GM13976 (cell line): ENCODE data around the gene FERMT3.
A peak's percentile ranks its signal among the peaks of the same experiment; 100 is the strongest.

Source experiments
- DNase-seq: peaks from one replicate; pipeline ENCODE4 v3.0.0; 2012; ENCODE audit warnings: low spot score
- in situ Hi-C: fragments of 300-500 bp; cut with MboI; formaldehyde crosslinking; loops from one replicate; pipeline ENCODE4 v1.12.0; 2022; ENCODE audit warnings: low sequenced_read_pairs, mixed read lengths, inconsistent platforms; ENCODE audit not compliant: unreplicated experiment
- TF ChIP-seq, protein P1 (sequence below): IDR thresholded peaks from 2 replicates; pipeline ENCODE4 v1.5.1; 2012; ENCODE audit warnings: borderline replicate concordance, mild to moderate bottlenecking; ENCODE audit not compliant: insufficient read depth; ENCODE audit errors: extremely low read depth, missing control alignments, control extremely low read depth

FERMT3 gene

DNA sequence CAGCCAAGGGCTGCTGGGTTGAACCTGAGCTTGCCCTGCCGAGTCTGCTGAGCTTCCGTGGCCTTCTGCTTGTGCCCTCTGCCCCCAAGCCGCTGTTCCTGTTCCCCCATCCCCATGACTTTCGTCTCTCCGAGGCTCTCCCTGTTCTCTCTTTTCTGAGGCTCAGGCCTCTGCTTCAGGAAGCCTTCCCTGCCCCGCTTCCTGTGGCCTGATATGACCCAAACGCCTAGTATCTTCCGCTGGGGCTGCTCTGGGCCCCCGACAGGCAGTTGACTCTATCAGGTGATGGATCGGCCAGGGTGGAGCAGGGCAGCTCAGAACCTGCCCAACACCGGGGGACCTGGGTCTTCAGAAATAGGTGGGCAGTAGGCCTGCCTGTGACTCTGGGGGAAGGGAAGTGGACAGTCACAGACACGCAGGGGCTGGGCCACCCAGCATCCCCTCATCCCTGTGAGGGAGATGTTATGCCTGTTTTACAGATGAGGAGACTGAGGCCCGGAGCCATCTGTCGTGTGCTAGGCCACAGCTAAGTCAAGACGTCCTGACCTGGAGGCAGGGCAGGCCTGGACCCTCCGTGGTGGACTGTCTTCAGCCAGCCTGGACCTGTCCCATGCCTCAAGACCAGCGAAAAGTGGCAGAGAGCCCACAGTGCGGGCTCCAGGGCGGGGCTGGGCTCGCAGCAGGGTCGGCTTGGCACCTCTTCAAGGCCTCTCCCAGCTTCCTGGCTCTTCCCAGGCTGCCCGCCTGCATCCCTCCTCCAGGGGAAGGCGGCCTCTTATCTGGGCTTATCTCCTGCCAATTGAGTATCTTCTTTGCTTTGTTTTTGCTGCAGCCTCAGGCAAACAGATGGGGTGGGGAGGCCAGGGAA is 61.7 kb downstream of the FERMT3 start:
- TF ChIP-seq, protein P1, sequence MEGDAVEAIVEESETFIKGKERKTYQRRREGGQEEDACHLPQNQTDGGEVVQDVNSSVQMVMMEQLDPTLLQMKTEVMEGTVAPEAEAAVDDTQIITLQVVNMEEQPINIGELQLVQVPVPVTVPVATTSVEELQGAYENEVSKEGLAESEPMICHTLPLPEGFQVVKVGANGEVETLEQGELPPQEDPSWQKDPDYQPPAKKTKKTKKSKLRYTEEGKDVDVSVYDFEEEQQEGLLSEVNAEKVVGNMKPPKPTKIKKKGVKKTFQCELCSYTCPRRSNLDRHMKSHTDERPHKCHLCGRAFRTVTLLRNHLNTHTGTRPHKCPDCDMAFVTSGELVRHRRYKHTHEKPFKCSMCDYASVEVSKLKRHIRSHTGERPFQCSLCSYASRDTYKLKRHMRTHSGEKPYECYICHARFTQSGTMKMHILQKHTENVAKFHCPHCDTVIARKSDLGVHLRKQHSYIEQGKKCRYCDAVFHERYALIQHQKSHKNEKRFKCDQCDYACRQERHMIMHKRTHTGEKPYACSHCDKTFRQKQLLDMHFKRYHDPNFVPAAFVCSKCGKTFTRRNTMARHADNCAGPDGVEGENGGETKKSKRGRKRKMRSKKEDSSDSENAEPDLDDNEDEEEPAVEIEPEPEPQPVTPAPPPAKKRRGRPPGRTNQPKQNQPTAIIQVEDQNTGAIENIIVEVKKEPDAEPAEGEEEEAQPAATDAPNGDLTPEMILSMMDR, result no peak
- no peak for DNase-seq
- in situ Hi-C loops, result no loop called here

DNA sequence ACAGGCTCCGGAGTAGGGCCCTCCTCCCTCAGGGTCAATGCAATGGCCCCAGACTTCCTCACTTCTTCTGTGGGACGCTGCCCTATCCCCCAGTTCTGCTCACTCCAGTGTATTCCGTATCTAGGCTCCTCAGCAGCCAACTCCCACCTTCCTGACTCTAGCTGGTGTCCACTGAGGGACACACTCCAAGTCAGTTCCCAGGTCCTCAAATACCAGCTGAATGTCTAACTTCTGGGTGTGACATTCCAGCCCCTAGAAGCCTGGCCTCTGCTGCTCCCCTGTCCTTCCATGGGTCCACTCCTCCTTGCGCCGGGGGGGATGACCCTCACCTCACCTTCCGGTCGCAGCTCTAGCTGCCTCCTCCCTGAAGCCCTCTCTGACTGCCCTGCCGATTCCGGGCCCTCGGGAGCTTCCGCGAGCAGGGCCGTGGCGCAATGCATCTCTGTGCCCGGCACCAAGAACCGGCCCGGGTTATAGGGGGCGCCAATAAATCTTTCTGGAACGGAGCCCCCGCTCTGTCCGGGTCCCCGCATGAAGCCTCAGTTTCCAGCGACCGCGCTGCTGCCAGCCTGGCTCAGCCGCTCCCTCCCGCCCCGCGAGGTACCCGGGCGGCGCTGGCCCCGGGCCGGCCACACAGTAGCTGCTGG is 62.5 kb downstream of the FERMT3 start:
- TF ChIP-seq, protein P1, result peak; percentile 6
- in situ Hi-C loops, result no loop called here
- DNase-seq, result peak; percentile 72

DNA sequence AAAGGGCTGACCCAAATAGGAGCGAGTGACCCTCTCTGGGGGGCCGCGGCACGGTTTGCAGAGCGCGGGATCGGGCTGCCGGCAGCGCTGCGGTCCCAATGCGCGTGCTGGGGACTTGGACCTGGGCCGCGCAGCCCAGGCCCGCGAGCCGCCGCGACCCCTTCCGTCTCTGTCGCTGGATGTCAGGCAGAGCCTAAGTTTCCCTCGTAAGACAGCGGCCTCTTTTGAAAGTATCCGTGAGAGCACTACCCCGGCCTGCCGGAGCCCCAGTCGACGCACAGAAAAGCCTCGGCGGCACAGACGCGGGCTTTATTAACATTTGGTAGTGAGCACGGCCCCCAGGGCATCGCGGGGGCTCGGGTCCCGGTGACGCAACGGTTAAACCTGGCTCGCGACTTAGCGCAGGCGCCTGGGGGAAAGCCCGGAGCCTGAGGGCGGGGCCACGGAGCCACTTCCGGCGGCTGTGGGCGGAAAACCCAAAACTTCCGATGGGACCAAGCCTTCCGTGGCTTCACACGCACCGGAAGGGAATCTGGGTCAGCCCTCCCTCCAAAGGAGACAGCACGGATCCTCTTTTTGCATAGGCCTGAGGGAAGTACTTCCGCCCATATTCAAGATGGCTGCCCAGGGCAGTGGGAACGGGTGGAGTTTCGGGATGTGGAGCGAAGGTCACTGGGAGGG is 63.2 kb downstream of the FERMT3 start:
- TF ChIP-seq, protein P1, result no peak
- DNase-seq, result peak; percentile 91
- in situ Hi-C loops, result no loop called here
